GM13976 (cell line): Measurements from ENCODE around the gene SRP14.
"Not testable (repeated sequence)": the region's sequence is repeated elsewhere in the genome, so short reads cannot be mapped to it uniquely, and the experiment has no call there.

Experiments
- DNase-seq: peaks from one replicate; pipeline ENCODE4 v3.0.0; 2012; ENCODE audit warnings: low spot score
- in situ Hi-C: fragments of 300-500 bp; cut with MboI; formaldehyde crosslinking; loops from one replicate; pipeline ENCODE4 v1.12.0; 2022; ENCODE audit warnings: low sequenced_read_pairs, mixed read lengths, inconsistent platforms; ENCODE audit not compliant: unreplicated experiment
- TF ChIP-seq, protein P1 (sequence below): IDR thresholded peaks from 2 replicates; pipeline ENCODE4 v1.5.1; 2012; ENCODE audit warnings: borderline replicate concordance, mild to moderate bottlenecking; ENCODE audit not compliant: insufficient read depth; ENCODE audit errors: extremely low read depth, missing control alignments, control extremely low read depth

The SRP14 gene

DNA sequence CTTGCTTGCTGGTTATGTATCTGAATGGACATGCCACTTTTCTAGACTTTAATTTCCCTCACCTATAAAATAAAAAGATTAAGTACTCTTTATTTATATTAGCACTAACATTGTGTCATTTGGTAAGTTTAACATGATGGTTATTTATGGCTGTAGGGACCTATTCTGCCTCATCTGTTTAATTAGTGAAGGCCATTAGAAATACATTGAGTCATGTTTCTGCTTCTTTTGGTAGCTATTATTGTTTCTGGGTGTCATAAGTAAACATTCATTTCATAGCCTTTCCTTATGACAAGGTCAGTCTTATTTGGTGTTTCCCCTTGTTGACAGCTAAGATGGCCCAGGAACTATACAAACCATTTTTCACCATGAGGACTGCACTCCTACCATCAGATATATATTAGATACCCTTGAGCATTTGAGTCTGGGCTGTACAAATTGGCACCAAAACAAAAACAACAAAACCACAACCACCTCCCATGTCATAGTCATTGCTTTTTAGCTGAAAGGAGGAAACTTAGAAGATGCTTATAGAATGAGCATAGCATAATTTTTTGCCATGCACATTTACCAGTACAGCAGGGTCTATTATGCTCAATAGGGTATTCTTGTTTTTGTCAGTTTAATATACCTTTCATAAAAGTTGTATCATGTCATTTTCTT lies 39.3 kb downstream of the SRP14 start:
- in situ Hi-C loops = loop anchor here (25.0 kb wide), 1 partner anchor 87 kb away; the partner anchor contains the start of gene GPR176
- no peak for DNase-seq
- TF ChIP-seq, protein P1, sequence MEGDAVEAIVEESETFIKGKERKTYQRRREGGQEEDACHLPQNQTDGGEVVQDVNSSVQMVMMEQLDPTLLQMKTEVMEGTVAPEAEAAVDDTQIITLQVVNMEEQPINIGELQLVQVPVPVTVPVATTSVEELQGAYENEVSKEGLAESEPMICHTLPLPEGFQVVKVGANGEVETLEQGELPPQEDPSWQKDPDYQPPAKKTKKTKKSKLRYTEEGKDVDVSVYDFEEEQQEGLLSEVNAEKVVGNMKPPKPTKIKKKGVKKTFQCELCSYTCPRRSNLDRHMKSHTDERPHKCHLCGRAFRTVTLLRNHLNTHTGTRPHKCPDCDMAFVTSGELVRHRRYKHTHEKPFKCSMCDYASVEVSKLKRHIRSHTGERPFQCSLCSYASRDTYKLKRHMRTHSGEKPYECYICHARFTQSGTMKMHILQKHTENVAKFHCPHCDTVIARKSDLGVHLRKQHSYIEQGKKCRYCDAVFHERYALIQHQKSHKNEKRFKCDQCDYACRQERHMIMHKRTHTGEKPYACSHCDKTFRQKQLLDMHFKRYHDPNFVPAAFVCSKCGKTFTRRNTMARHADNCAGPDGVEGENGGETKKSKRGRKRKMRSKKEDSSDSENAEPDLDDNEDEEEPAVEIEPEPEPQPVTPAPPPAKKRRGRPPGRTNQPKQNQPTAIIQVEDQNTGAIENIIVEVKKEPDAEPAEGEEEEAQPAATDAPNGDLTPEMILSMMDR = no peak

DNA sequence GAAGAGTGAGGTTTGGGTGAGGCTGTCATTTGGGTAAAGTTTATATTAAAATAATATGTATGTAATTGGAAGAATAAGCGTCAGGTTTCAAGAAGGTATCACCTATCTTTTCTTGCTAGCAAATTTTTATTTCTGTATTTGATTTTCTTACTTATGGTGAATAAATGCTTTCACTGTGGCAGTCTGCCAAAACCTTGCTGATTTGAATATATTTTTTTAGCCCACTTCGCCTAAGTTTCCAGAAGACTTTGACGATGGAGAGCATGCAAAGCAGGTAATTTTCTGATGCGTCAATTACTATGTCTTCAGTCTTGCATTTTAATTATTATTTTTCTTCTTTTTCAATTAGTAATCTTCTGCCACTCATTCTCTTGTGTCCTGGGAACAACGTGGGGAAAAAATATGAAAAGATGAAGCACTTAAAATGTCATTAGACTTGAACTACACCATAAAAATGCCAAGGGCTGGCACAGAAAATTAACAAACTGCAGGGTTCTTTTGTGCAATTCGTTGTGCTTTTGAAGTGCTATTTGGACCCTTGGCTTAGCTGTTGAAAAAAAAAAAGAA lies 40.4 kb downstream of the SRP14 start:
- in situ Hi-C loops = no loop called here
- DNase-seq = no peak
- TF ChIP-seq, protein P1 = no peak

DNA sequence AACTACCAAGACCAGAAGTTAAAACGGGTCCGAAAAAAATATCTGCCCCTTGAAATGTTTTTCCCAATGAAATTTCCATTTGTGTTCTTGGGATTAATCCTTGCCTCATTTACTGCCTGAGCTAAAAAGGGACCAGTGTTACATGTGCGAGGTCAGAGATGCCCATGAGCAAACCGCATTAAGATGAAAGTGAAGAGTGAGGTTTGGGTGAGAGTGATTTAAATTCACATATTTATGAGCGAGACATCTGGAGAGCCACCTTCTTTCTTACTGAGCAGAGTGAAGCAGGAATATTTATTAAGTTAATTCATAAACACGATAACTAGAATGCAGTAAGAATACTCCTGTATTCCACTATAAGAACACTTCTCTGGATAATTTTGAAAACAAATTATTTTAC lies 41.3 kb downstream of the SRP14 start:
- TF ChIP-seq, protein P1 = no peak
- in situ Hi-C loops = no loop called here
- no peak for DNase-seq

DNA sequence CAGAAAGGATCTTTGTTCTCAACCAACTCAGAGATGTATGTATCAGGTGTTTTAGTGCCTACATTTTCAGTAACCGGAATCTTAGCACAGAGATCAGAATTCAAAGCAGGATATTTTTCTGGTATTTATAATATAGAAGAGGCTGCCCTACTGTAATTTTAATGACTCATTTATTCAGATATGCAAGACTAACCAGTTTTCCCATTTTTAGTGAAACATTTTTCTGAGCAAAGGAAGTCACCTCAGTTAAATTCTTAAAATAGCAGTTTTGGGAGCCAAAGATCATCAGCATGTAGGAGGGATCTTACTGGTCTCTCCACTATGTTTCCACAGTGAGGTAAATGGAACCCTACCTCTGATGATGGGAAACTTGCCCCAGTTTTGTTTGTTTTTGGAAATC lies 42.0 kb downstream of the SRP14 start:
- in situ Hi-C loops = no loop called here
- TF ChIP-seq, protein P1 = no peak
- DNase-seq = no peak

DNA sequence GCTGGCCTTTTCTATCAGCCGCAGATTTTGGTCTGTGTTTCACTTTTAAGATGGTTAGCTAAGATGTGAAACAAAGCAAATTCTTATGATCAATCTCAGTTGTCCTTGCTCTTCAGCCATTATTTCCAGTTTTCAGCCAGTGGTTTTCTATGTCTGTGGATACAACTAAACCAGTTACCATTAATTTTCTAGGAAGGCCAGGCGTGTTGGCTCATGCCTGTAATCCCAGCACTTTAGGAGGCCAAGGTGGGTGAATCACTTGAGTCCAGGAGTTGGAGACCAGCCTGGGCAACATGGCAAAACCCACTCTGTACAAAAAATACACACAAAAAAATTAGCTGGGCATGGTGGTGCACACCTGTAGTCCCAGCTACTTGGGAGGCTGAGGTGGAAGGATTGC lies 42.8 kb downstream of the SRP14 start:
- DNase-seq, in situ Hi-C loops: not testable (repeated sequence)

DNA sequence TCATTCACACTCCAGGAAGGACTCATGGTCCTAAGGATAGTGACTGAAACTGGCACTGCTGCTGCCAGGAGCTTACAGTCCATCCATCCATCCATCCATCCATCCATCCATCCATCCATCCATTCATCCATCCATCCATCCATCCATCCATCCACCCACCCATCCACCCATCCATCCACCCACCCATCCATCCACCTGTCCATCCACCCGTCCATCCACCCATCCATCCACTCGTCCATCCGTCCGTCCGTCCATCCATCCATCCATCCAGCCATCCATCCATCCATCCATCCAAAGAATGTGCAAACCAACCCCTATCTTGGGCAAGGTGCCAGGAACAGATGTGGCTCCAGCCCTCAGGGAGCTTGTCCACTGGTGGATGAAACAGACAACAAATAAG lies 46.0 kb downstream of the SRP14 start:
- DNase-seq, in situ Hi-C loops: not testable (repeated sequence)

DNA sequence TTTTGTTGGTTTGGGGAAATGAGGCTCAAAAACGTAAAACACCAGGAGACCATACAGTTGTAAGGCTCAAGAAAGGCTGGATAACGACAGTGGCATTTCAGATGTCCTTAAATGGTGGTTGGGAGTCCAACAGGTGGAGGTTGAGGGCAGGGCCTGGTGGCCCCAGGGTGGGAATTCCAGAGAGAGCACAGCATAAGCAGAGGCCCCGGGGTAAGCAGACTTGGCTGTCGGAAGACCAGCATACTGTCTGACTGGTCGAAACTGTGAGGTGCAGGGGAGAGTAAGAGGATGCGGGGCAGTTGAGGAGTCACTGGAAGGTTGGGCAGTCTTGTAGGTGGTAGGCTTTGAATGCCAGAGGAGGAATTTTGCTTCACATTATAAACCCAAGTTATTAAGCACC lies 48.3 kb downstream of the SRP14 start:
- in situ Hi-C loops = no loop called here
- TF ChIP-seq, protein P1 = no peak
- no peak for DNase-seq
